ENCODE measurements around the gene GPHN. TPM values are rescaled to one million over a fixed set of nuclear protein-coding genes. Genes with fewer than 3 reads are reported as not detected.
"Not testable (repeated sequence)": the region's sequence is repeated elsewhere in the genome, so short reads cannot be mapped to it uniquely, and the experiment has no call there.

Gene GPHN
- polyA plus RNA-seq, 3 donors: 82.6 to 84.4 (median 83.7) TPM

DNA sequence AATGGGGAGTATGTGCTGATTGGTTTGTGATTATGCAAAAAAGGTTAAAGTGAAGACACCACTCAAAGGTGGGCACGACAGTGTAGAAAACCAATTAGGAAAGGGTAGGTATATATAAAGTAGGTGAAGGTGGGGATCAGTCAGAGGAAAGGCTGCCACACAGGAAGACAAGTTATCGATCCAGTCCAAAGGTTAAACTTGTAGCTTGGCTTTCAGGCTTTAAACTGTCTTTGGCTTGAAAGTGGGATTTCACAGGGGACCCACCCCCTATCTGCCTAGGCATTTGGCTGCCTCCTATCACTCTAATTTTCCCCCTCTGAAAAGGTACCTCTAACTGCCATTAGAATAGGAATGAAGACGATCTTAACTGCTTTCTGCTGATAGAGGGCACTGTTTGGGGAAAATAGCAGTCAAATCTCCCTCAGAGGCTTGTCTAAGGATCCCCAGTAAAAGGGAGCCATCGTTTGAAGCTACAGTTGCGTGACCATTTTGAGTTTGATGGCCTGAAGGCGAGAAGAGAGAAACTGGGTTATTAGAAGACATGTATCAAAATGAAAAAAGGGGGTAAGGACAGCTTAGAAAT, 250.2 kb downstream of the GPHN start:
- DNase-seq (ENCODE audit: low read depth in 3 of 3, low spot score in 2 of 3): no peak

DNA sequence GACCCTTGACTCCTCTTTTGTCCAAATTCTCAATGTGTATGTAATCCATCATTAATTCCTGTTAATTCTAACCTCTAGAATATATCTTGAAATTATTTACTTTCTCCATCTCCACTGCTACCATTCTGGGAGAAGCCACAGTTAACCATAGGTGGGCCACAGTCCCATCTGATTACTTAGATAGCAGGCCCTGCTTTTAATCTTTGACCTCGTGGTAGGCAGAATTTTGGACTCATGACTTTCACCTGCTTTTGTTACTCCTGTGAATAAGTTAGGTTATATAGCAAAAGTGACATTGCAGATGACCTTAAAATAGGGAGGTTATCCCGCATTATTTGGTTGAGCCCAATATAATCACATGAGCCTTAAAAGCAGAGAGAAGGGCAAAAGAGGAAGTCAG, 264.2 kb downstream of the GPHN start:
- no peak for DNase-seq (ENCODE audit: low read depth in 3 of 3, low spot score in 2 of 3)

DNA sequence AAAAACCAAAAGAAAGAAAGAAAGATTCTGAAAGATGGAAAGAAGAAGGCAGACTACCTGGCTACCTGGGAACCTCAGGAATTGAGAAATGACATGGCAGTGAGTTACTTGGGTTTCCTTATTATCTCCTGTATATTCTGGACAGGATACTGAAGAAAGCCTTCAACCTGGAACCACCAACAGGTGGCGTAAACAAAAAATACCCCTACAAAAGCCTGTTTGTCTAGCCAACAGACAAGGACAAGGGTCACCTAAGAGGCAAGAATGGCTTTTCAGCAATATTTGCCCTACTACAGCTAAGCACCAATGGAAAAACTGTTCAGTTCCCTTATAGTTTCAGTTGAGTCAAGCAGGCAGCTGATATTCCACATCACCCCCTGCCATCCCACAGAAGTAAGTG, 274.9 kb downstream of the GPHN start:
- no peak for DNase-seq (ENCODE audit: low read depth in 3 of 3, low spot score in 2 of 3)

DNA sequence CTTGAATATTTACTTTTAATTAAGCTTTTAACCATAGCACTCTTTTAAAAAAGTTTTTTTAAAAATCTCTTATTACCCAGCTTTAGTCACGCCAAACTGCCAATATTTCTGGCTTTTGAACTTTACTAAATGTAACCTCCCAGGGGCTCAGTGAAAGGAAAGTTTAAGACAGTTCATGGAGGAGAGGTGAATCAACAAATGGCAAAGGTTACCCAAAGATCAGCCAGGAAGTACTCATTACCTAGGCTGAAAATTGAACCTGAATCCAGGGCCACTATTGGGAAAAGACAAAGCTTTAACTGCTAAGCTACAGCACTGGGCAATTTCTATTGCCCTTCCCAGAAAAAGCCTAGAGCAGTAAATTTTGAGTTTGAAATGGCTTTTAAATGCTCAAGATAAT, 282.2 kb downstream of the GPHN start:
- DNase-seq (ENCODE audit: low read depth in 3 of 3, low spot score in 2 of 3): no peak

DNA sequence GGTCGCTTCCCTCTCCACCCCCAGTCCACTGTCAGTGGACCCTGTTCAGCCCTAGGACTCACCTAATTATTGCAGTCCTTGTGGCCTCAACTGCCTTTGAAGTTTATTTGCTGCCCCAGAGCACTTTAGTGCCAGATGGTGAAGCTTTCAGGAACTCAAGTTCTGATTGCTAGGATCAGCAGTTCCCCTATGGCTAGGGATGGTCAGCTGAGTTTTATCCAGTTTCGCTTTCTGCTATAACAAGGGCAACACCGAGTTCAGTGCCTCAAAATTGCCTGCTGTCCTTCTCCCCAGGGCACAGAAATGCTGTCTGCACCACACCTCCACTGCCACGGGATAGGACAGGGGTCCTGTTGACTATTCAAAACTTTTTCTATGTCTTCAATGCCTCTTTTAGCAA, 295.0 kb downstream of the GPHN start:
- no peak for DNase-seq (ENCODE audit: low read depth in 3 of 3, low spot score in 2 of 3)

DNA sequence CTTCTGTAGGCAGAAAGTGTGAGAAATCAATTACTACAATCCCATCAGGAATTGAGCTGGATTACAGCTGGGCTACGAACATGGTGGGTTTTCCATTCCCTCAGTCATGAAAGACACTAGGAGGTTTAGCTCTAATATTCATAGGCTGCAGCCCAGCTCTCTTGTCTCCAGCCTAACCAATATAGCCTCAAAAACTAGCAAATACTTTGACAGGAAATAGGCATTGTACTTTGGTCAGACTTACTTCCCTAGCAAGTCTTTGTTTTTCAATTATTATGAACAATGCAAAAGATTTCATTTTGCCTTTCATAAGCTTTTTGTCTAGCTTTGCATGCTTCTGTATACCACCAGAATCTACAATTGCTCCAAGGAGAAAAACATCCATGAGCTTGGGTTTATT, 296.2 kb downstream of the GPHN start:
- DNase-seq (ENCODE audit: low read depth in 3 of 3, low spot score in 2 of 3): no peak

DNA sequence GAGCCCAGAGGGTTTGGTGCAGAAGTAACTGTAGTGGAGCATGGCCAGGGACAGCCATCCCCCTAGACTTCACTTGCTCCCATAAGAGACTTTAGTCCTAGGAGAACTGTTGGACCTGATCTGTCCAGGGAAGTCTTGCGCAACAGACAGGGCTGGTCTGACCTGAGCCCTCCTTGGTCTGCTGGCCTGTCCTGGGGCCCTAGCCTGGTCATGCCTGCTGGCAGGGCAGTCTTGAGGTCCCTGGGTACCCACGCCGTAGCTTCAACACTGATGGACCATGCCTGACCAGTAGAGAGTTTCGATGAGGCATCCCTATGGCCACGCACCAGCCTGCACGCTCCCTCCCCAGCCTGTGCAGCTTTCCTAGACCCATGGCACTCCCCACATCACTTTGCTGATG, 305.7 kb downstream of the GPHN start:
- no peak for DNase-seq (ENCODE audit: low read depth in 3 of 3, low spot score in 2 of 3)

DNA sequence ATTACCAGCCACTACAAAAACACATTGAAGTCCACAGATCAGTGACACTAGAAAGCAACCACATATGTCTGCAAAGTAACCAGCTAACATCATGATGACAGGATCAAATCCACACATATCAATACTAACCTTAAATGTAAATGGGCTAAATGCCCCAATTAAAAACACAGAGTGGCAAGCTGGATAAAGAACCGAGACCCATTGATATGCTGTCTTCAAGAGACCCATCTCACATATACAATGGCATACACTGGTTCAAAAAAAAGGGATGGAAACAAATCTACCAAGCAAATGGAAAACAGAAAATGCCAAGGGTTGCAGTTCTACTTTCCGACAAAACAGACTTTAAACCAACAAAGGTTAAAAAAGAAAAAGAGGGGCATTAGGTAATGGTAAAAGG, 307.7 kb downstream of the GPHN start:
- DNase-seq (ENCODE audit: low read depth in 3 of 3, low spot score in 2 of 3): no peak

DNA sequence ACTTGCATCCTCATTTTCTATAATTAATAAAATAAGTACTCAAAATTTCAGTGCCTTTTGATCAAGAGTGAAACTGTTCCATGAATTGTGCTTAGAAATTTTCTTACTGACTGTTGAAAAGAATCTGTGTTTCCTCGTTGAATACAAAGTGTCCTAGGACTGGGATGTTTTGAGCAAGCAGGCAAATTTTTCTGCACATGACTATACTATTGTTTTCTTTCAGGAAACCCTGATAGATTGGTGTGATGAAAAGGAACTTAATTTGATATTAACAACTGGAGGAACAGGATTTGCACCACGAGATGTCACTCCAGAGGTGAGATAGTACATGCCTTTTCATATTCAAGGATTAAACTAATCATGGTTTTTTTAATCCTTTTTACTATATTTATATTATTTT, 316.3 kb downstream of the GPHN start:
- DNase-seq (ENCODE audit: low read depth in 3 of 3, low spot score in 2 of 3): no peak

DNA sequence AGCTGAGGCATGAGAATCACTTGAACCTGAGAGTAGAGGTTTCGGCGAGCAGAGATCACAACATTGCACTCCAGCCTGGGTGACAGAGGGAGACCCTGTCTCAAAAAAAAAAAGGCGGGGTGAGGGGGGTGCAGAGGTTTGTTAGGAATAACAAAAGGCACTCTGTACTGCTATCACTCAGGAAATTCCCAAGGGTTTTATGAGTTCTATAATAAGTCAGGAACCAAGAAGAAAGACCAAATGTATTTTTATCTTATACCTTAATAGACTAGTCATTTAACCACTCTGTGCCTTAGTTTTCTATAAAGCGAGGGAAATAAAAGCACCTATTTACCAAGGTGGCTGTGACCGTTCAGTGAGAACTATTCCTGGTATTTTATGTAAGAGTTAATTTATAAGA, 319.2 kb downstream of the GPHN start:
- DNase-seq (ENCODE audit: low read depth in 3 of 3, low spot score in 2 of 3): no peak

DNA sequence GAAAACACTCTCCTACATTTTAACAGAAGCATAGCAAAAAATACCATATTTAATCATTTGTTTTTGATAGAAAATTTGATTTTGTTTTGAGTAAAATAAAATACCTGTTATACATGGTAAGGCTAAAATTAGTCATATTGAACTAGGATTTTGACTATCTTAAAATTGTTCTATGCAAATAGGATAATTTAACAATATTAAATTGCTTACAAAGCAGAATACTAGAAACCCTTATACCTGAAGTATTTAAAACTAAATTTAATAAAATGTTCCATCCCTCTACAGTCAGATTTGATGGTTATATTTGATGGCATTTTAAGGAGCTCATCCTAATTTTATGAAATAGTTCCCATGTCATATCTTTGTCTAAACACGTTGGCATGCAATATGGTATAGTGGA, 323.2 kb downstream of the GPHN start:
- no peak for DNase-seq (ENCODE audit: low read depth in 3 of 3, low spot score in 2 of 3)

DNA sequence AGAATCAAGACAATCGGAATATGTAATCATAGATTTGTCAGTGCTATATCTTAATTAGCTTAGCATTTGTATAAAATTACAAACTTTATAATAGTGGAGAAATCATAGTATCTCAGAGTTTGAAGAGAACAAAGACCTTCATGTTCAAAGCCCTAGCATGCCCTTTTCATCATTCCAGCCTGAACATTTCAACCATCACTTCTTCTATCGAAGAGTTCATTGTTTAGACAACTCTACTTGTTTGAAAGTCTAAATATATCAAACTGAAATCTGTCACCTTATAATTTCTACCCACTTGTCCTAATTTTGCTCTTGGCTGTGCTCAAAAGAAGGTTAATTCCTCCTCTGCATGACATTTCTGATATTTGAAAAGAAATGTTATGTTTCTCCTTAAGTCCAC, 325.9 kb downstream of the GPHN start:
- DNase-seq (ENCODE audit: low read depth in 3 of 3, low spot score in 2 of 3): no peak

DNA sequence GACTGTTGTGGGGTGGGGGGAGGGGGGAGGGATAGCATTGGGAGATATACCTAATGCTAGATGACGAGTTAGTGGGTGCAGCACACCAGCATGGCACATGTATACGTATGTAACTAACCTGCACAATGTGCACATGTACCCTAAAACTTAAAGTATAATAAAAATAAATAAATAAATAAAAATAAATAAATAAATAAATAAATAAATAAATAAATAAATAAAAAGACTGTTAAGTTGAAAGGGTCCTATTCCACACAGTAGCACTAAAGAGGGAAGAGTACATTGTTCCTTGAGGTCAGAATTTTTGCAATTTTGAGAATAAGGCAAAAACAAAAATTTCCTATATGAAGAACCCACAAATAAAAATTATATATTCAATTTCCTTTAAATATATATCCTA, 329.5 kb downstream of the GPHN start:
- not testable (repeated sequence) for DNase-seq (ENCODE audit: low read depth in 3 of 3, low spot score in 2 of 3)

DNA sequence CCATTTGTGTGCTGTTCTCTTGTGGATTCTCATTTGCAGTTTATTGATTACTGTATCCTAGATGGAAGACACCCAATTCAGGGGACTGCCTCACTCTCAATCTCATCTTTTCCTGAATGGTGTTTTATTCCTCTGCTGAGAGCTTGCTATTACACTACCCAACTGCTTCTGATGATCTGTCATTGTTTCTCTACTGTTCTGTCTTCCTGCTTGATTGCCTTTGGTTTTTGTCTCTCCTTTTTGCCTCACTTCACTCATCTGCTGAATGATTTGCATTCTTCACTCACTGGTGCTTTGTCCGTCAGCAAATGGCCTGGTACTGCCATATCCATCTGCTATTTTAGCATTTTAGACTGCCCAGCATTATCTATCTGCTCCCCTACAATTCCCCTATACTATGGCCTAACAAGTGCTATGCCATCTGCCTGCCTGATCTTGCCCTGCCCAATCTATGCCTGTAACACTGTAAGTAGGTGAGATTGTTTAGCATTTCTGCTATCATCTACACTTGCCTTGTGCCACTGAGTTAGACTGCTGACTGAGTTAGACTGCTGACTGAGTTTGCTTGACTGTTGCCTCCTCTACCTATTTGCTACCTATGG, 335.1 kb downstream of the GPHN start:
- no peak for DNase-seq (ENCODE audit: low read depth in 3 of 3, low spot score in 2 of 3)

DNA sequence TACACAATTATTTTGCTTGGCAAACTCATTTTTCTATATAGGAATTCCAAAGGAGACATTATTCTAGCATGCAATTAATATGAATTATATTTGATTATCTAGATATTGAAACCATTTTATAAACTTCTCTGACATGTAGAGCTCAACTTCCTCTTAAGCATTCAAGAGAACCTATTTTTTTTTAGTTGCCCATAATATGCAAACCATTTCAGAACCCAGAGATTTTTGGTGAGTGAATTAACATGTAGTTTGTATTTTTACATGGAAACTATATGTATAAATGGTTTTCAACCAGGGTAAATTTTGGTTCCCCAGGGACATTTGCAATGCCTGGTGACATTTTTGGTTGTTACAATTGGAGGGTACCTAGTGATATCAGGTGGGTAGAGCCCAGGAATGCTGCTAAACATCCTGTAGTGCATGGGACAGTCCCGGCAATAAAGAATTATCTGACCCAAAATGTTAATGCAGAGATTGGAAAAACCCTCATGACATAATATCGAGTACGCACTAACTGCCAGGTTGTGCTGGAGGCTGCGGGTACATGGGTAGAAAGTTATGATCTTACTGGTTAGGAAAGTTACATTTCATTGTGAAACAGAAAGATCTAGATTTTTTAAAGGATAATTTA, 342.4 kb downstream of the GPHN start:
- no peak for DNase-seq (ENCODE audit: low read depth in 3 of 3, low spot score in 2 of 3)

DNA sequence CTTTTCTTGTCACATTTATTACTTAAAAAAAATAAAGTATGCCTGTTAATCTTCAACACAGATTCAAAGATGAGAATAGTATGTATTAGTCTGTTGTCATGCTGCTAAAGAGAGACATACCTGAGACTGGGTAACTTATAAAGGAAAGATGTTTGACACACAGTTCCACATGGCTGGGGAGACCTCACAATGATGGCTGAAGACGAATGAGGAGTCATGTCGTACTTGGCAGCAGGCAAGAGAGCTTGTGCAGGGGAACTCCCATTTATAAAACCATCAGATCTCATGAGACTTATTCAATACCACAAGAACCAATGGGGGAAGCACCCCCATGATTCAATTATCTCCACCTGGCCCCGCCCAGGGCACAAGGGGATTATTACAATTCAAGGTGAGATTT, 345.4 kb downstream of the GPHN start:
- DNase-seq (ENCODE audit: low read depth in 3 of 3, low spot score in 2 of 3): no peak

DNA sequence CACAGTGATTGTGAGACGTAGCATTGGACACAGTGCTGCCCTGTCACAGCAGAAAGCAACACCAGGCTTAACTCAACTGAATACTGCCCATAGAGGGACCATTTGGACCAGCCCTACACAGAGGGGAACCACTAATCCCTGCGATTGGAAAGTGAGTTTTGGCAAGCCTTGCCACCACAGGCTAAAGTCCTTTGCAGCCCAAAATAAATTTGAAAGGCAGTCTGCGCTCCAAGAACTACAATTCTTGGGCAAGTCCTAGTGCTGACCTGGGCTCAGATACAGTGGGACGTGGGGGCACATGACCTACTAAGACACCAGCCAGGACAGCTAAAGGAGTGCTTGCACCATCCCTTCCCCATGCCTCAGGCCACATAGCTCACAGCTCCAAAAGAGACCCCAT, 349.9 kb downstream of the GPHN start:
- no peak for DNase-seq (ENCODE audit: low read depth in 3 of 3, low spot score in 2 of 3)

DNA sequence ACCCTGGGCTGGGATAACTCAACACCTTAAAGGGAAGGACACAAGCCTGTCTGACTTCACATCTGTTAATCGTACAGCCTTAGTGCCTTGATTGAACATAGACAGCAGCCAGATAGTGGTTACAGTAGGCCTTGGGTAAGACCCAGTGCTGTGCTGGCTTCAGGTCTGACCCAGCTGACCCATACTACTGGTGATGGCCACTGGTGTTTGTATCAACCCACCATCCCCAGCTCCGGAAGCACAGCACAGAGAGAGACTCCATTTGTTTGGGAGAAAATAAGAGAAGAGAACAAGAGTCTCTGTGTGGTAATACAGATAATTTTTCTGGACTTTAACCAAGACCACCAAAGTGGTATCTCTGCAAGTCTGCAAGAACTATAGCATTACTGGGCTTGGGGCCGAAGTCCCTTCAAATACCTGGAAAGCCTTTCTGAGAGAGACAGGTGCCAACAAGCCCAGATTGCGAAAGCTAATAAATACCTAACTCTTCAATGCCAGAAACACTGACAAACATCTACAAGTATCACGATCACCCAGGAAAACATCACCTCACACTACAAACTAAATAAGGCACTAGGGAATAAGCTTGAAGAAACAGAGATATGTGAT, 351.2 kb downstream of the GPHN start:
- no peak for DNase-seq (ENCODE audit: low read depth in 3 of 3, low spot score in 2 of 3)

DNA sequence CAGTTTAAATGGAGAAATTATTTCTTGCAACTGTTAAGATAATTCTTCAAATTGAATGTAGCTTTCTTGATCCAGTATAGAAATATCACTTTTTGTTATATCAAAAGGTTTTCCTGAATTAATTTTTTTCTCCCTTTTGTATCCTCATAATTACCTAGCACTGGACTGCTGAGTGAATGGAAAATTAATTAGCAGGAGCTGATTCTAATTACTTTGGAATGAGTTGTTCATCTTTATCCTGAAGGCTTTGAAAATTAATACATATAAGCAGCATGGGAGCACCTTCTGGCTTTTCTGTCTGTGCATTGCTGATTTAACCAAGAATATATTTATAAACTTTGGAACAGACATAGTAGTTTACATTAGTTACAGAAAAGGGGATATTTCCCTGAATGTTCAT, 373.6 kb downstream of the GPHN start:
- no peak for DNase-seq (ENCODE audit: low read depth in 3 of 3, low spot score in 2 of 3)

DNA sequence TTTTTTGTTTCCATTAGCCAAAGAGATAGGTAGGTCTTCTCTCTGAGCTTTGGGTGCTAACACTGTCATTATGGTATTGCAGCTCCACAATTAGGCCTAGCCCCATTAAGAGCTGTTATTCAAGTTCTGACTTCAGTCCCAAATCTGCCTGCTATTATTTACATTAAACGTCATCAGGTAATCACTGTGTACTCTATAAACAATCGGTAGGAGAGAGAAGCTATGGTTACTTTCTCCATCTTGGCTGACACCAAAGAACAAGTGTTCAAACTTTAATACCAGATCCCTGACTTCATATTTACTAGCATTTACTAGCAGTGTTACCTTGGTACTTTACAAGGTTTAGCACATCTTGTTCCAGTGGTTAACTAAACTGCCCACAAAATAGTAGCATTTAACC, 376.2 kb downstream of the GPHN start:
- DNase-seq (ENCODE audit: low read depth in 3 of 3, low spot score in 2 of 3): no peak

DNA sequence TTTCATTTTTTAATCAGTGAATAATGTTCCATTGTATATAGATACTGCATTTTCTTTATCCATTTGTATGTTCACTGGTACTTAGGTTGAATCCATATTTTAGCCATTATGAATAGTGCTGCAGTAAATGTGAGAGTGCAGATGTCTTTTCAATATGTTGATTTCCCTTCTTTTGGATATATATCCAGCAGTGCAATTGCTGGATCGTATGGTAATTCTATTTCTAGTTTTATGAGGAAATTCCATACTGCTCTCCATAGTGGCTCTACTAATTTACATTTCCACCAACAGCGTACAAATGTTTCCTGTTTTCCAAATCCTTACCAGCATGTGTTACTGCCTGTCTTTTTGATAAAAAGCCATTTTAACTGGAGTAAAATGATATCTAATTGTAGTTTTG, 392.8 kb downstream of the GPHN start:
- DNase-seq (ENCODE audit: low read depth in 3 of 3, low spot score in 2 of 3): no peak

DNA sequence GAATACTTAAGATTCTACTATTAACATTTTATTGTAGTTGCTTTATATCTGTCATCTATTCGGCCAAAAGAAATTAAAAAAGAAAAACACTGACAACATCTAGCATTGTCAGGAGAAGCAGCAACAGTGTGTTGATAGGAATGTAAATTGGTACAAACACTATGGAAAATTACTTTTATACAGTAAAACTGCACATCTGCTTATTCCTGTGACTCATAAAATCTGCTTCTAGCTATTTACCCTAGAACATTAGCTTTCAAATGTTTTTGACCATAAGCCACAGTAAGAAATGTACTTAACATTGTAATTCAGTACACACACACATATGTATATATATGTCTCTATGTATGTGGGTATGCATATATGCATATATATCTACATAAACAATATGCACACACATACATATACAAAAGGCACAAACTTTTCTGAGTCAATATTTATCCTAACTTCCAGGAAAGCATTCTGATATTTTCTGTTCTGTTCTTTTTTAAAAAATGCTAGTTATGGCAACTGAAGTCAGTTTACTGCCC, 402.4 kb downstream of the GPHN start:
- no peak for DNase-seq (ENCODE audit: low read depth in 3 of 3, low spot score in 2 of 3)
